Type B pancreatic cell (in vitro differentiated cells): Measurements from ENCODE around the gene WFDC10B. TPM values are rescaled to one million over a fixed set of nuclear protein-coding genes. Genes with fewer than 3 reads are reported as not detected.
"Not testable (repeated sequence)": the region's sequence is repeated elsewhere in the genome, so short reads cannot be mapped to it uniquely, and the experiment has no call there.

Experiments used
- DNase-seq: peaks from one replicate; pipeline ENCODE4 v3.0.0; 2021; ENCODE audit warnings: mixed read lengths; ENCODE audit not compliant: unreplicated experiment; ENCODE audit errors: extremely low spot score
- H3K27ac Mint-ChIP-seq: 2 replicates; pipeline ENCODE4 v1.8.0; 2021; ENCODE audit warnings: mild to moderate bottlenecking, mixed read lengths
- H3K27me3 Mint-ChIP-seq: 2 replicates; pipeline ENCODE4 v1.8.0; 2021; ENCODE audit warnings: mixed read lengths
- H3K36me3 Mint-ChIP-seq: 2 replicates; pipeline ENCODE4 v1.8.0; 2021; ENCODE audit warnings: mixed read lengths
- H3K4me1 Mint-ChIP-seq: one replicate; pipeline ENCODE4 v1.8.0; 2021; ENCODE audit warnings: mixed read lengths; ENCODE audit not compliant: unreplicated experiment
- H3K4me3 Mint-ChIP-seq: 2 replicates; pipeline ENCODE4 v1.8.0; 2021; ENCODE audit warnings: mild to moderate bottlenecking, mixed read lengths
- H3K9me3 Mint-ChIP-seq: 2 replicates; pipeline ENCODE4 v1.8.0; 2021; ENCODE audit warnings: mixed read lengths
- total RNA-seq: library from RNA; stranded (reverse); gene quantifications from 2 replicates; pipeline ENCODE4 v1.2.1, GENCODE V29; 2021; ENCODE audit warnings: low replicate concordance
- TF ChIP-seq, protein P1 (sequence below): fragments of 200-600 bp; sonication (generic); conservative IDR thresholded peaks from 2 replicates; pipeline ENCODE4 v1.5.0; 2021; ENCODE audit warnings: antibody characterized with exemption, mild to moderate bottlenecking

Gene WFDC10B
- total RNA-seq, 1 donor from 2014 or later, result not detected

DNA sequence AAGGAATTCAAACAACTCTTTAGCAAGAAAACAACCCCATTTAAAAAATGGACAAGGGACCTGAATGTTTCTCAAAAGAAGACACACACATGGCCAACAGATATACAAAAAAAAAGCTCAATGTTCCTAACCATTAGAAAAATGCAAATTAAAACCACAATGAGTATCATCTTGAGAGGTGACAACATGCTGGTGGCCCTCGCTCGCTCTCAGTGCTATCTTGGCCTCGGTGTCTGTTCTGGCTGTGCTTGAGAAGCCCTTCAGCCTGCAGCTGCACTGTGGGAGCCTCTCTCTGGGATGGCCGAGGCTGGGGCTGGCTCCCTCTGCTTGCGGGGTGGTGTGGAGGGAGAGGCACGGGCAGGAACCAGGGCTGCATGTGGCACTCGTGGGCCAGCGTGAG lies 30.7 kb upstream of the WFDC10B start:
- Mint-ChIP-seq H3K27ac (no peak overlapping the region), H3K27me3 (peaks cover 8% of the 10 kb centered on the region), H3K9me3 (peaks cover 8% of the 10 kb centered on the region), H3K36me3 (no peaks in the 10 kb centered on the region), H3K4me1 (no peaks in the 10 kb centered on the region), H3K4me3 (no peak overlapping the region)
- DNase-seq, result no peak
- TF ChIP-seq, protein P1, sequence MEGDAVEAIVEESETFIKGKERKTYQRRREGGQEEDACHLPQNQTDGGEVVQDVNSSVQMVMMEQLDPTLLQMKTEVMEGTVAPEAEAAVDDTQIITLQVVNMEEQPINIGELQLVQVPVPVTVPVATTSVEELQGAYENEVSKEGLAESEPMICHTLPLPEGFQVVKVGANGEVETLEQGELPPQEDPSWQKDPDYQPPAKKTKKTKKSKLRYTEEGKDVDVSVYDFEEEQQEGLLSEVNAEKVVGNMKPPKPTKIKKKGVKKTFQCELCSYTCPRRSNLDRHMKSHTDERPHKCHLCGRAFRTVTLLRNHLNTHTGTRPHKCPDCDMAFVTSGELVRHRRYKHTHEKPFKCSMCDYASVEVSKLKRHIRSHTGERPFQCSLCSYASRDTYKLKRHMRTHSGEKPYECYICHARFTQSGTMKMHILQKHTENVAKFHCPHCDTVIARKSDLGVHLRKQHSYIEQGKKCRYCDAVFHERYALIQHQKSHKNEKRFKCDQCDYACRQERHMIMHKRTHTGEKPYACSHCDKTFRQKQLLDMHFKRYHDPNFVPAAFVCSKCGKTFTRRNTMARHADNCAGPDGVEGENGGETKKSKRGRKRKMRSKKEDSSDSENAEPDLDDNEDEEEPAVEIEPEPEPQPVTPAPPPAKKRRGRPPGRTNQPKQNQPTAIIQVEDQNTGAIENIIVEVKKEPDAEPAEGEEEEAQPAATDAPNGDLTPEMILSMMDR, result no peak

DNA sequence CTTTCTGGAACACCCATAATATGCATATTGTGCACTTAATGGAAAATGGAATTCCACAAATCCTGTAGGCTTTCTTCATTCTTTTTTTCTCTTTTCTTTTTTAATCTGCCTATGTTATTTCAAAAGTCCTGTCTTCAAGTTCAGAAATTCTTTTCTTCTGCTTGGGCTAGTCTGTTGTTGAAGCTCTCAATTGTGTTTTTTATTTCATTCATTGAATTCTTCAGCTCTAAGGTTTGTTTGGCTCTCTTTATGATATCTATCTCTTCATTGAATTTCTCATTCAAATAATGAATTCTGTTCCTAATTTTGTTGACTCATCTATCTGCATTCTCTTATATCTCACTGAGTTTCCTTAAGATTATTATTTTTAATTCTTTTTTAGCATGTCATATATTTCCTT lies 27.4 kb upstream of the WFDC10B start:
- DNase-seq, result no peak
- TF ChIP-seq, protein P1, result no peak
- no peak overlapping the region for H3K27ac Mint-ChIP-seq
- H3K4me1 Mint-ChIP-seq, result no peaks in the 10 kb centered on the region
- H3K9me3 Mint-ChIP-seq, result peaks cover 10% of the 10 kb centered on the region
- H3K36me3 Mint-ChIP-seq, result no peaks in the 10 kb centered on the region
- no peak overlapping the region for H3K4me3 Mint-ChIP-seq
- H3K27me3 Mint-ChIP-seq, result peaks cover 6% of the 10 kb centered on the region

GRCh38 chr20:45727044-45727443 lies 22.2 kb upstream of the WFDC10B start:
- Mint-ChIP-seq H3K36me3 (no peaks in the 10 kb centered on the region), H3K27ac (no peak overlapping the region), H3K4me3 (no peak overlapping the region), H3K9me3 (peaks cover 7% of the 10 kb centered on the region), H3K4me1 (no peaks in the 10 kb centered on the region), H3K27me3 (peaks cover 38% of the 10 kb centered on the region)
- TF ChIP-seq, protein P1, result no peak
- no peak for DNase-seq

- H3K4me3 Mint-ChIP-seq, result no peak overlapping the region
- peaks cover 41% of the 10 kb centered on the region for H3K27me3 Mint-ChIP-seq
- no peaks in the 10 kb centered on the region for H3K36me3 Mint-ChIP-seq
- H3K9me3 Mint-ChIP-seq, result peaks cover 7% of the 10 kb centered on the region
- H3K4me1 Mint-ChIP-seq, result no peaks in the 10 kb centered on the region
- H3K27ac Mint-ChIP-seq, result no peak overlapping the region
- TF ChIP-seq, protein P1, result no peak
- DNase-seq, result no peak
Observed at GRCh38 chr20:45725134-45725533, 20.3 kb upstream of the WFDC10B start.

DNA sequence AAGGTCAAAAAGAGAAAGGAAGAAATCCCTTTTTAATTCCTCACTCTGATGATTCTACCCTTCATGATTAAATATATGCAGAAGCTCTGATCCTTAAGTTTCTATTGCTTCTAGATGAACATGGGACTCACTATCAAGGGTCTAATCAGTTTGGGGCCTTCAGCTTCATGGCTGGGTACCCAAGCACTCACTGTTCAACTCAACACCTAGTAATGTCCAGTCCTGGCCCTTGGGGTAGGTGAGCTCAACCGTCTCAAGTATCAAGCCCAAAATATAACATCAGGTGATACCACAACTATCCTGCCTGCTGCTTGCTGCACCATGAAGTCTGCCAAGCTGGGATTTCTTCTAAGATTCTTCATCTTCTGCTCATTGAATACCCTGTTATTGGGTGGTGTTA lies 17.2 kb upstream of the WFDC10B start, which contains the start of gene SPINT4:
SPINT4 (plus strand) TSS at position 301 of the 400 bp plus-strand sequence; CDS start at position 322, 21 bp downstream.
- DNase-seq, result no peak
- Mint-ChIP-seq H3K36me3 (no peaks in the 10 kb centered on the region), H3K4me1 (no peaks in the 10 kb centered on the region), H3K27me3 (peaks cover 57% of the 10 kb centered on the region), H3K9me3 (peaks cover 7% of the 10 kb centered on the region), H3K27ac (no peak within 1 kb of the TSS), H3K4me3 (no peak within 1 kb of the TSS)
- TF ChIP-seq, protein P1, result no peak

GRCh38 chr20:45716141-45716688 lies 11.4 kb upstream of the WFDC10B start:
- not testable (repeated sequence) for H3K4me1 Mint-ChIP-seq, H3K27ac Mint-ChIP-seq, H3K36me3 Mint-ChIP-seq, H3K4me3 Mint-ChIP-seq, DNase-seq, H3K9me3 Mint-ChIP-seq
- peaks cover 41% of the 10 kb centered on the region for H3K27me3 Mint-ChIP-seq
